Prostate gland (tissue), 2 donors: ENCODE measurements around the gene DSTYK.

Experiments
- CTCF ChIP-seq, 4 experiments: fragments of 200-600 bp in 2 of 4; fragments of 450-650 bp in 2 of 4; sonication (generic) in 2 of 4; IDR thresholded peaks; 1 replicate in 3 of 4; 2 replicates in 1 of 4; pipeline ENCODE4 v1.5.1; 2016 to 2019; ENCODE audit warnings: antibody characterized with exemption in 4 of 4, mild to moderate bottlenecking in 2 of 4, moderate library complexity in 2 of 4
- POLR2A ChIP-seq: fragments of 450-650 bp; IDR thresholded peaks from one replicate; pipeline ENCODE4 v1.6.1; 2016; ENCODE audit warnings: antibody characterized with exemption, mild to moderate bottlenecking

- no peak for TF ChIP-seq CTCF (IDR thresholded peaks at IDR 0.05)
- TF ChIP-seq POLR2A: no peak
Measured at GRCh38 chr1:205237526-205238484, 26.3 kb upstream of the DSTYK start.
